ENCODE data around the gene GRAMD2B. TPM values are rescaled to one million over a fixed set of nuclear protein-coding genes. Genes with fewer than 3 reads are reported as not detected.

Gene GRAMD2B
- total RNA-seq, 1 donor from 2014 or later: 13.7 TPM

- Histone ChIP-seq H3K27ac (no peak overlapping the region), H3K4me3 (no peak overlapping the region), H3K36me3 (no peaks in the 10 kb centered on the region), H3K9me3 (no peaks in the 10 kb centered on the region), H3K27me3 (ENCODE audit: low read depth) (no peaks in the 10 kb centered on the region), H3K4me1 (peaks cover 5% of the 10 kb centered on the region)
- no peak for TF ChIP-seq CTCF (IDR thresholded peaks at IDR 0.05)
- intact Hi-C loops (cut with DNase I): no loop called here
- no peak for DNase-seq
- no peak for ATAC-seq
Measured at GRCh38 chr5:126445502-126446174, 22.4 kb downstream of the GRAMD2B start.

- TF ChIP-seq CTCF (IDR thresholded peaks at IDR 0.05): no peak
- Histone ChIP-seq H3K4me3 (no peak overlapping the region), H3K27ac (no peak overlapping the region), H3K9me3 (no peaks in the 10 kb centered on the region), H3K36me3 (no peaks in the 10 kb centered on the region), H3K27me3 (ENCODE audit: low read depth) (no peaks in the 10 kb centered on the region), H3K4me1 (peaks cover 5% of the 10 kb centered on the region)
- intact Hi-C loops (cut with DNase I): no loop called here
- DNase-seq: no peak
- ATAC-seq: peak in 1 of 2 donors; percentile 59
Measured at GRCh38 chr5:126446498-126447224, 23.5 kb downstream of the GRAMD2B start.

- no peaks in the 10 kb centered on the region for H3K9me3 ChIP-seq
- intact Hi-C loops (cut with DNase I): no loop called here
- H3K27ac ChIP-seq: no peak overlapping the region
Measured at GRCh38 chr5:126448720-126449119, 25.5 kb downstream of the GRAMD2B start.

GRCh38 chr5:126449751-126450271 lies 26.6 kb downstream of the GRAMD2B start:
- ATAC-seq: peak; percentile 65 to 77
- no peak for TF ChIP-seq CTCF (IDR thresholded peaks at IDR 0.05)
- H3K9me3 ChIP-seq: no peaks in the 10 kb centered on the region
- no peak for DNase-seq
- H3K36me3 ChIP-seq: no peaks in the 10 kb centered on the region
- peak overlapping the region; percentile 59 for H3K27ac ChIP-seq
- peaks cover 5% of the 10 kb centered on the region for H3K4me1 ChIP-seq
- H3K4me3 ChIP-seq: no peak overlapping the region
- no peaks in the 10 kb centered on the region for H3K27me3 ChIP-seq (ENCODE audit: low read depth)
- intact Hi-C loops (cut with DNase I): no loop called here

More at GRCh38 chr5:126448720-126449119, 25.5 kb downstream of the GRAMD2B start:
- H3K4me1 ChIP-seq: peaks cover 5% of the 10 kb centered on the region
- no peak for ATAC-seq
- no peaks in the 10 kb centered on the region for H3K27me3 ChIP-seq (ENCODE audit: low read depth)
- H3K36me3 ChIP-seq: no peaks in the 10 kb centered on the region
- no peak overlapping the region for H3K4me3 ChIP-seq
- TF ChIP-seq CTCF (IDR thresholded peaks at IDR 0.05): no peak
- no peak for DNase-seq

- Histone ChIP-seq H3K27ac (peak overlapping the region; percentile 59), H3K4me1 (peaks cover 5% of the 10 kb centered on the region), H3K27me3 (ENCODE audit: low read depth) (no peaks in the 10 kb centered on the region), H3K4me3 (no peak overlapping the region), H3K36me3 (no peaks in the 10 kb centered on the region), H3K9me3 (no peaks in the 10 kb centered on the region)
- DNase-seq (no peak), ATAC-seq (no peak)
- intact Hi-C loops (cut with DNase I): no loop called here
- no peak for TF ChIP-seq CTCF (IDR thresholded peaks at IDR 0.05)
Measured at GRCh38 chr5:126450346-126450745, 27.1 kb downstream of the GRAMD2B start.

All from lower lobe of right lung (tissue), 2 donors.